GM04503 (cell line): ENCODE data around the gene SWAP70.

Experiments used
- DNase-seq: peaks from one replicate; pipeline ENCODE4 v3.0.0-alpha.2; 2012; ENCODE audit warnings: low read depth

Gene SWAP70

DNA sequence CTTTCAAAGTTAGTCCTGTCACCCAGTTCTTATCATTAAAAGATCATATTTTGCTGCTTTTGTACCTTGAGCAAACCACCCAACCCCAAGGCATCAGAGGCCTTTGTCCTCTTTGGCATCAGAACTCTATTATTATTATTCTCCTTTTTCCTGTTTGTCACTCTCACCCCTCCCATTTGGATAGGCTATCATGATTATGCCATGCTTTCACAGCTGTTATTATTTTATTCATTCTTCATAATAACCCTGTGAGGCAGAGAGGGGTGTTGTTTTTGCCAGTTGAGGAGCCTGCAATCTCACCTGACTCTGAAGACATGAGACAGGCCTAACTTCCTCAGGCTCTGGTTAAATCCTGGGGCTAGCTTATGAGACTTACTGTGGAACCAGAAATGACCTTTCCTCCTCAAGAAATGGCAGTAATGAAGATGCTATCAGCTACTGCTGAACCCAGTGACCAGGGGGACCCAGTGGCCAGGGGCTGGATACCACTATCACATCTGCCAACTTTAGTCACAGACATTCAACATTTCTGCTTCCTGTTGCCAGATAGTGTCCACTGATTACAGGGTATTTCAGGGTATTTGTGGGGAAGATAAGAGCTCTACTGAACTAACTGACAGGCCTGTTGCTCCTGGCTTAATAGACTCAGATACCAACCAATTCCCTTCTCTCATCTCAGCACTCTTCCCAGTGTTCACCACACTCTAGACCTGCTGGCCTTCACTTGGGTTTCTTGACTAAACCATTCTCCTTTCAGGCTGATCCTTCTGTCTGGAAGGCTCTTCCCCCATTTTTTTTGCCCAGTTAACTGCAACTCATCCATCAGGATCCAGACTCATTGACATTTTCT lies 11.8 kb upstream of the SWAP70 start:
- DNase-seq = no peak

DNA sequence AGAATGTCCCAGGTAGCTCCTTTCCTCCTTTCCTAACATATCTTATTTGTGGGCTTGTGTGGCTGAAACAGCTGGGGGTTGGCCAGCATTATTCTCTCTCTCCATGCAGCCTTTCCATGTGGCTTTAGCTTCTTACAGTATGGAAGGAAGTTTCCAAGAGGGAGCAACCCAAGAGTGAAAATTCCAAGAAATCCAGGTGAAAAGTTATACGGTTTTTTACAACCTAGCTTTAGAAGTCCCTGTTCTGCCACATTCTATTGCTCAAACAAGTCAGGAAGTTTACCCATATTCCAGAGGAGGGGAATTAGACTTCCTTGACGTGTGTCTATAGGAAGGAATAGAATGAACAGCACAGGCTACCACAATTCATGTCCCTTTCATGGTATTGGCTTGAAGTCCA lies 10.0 kb upstream of the SWAP70 start:
- no peak for DNase-seq

DNA sequence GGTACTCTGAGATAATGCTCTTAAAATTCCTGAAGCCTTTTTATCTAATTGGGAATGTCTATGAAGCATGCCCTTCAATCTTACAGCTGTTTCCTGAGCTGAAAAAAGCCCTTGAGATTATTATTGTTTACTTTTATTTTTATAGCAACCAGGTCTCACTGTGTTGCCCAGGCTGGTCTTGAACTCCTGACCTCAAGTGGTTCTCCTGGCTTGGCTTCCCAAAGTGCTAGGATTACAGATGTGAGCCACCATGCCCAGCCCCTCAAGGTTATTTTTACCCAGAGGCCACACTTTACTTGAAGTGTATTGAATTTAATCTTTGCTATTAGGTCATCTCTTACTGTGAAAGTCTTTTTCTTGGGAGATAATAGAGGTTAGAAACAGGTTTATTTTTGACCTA lies 7.0 kb upstream of the SWAP70 start:
- no peak for DNase-seq

DNA sequence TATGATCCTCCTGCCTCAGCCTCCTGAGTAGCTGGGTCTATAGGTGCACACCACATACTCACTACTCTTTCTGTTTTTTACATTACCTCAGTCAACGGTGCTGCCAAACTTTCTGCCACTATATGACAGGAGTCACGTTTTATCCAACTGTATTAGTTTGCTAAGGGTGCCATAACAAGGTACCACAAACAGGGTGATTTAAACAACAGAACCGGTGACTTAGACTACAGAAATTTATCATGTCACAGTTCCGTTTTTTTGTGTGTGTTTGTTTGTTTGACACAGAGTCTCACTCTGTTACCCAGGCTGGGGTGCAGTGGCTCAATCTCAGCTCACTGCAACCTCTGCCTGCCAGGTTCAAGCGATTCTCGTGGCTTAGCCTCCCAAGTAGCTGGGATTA lies 6.3 kb upstream of the SWAP70 start:
- no peak for DNase-seq

DNA sequence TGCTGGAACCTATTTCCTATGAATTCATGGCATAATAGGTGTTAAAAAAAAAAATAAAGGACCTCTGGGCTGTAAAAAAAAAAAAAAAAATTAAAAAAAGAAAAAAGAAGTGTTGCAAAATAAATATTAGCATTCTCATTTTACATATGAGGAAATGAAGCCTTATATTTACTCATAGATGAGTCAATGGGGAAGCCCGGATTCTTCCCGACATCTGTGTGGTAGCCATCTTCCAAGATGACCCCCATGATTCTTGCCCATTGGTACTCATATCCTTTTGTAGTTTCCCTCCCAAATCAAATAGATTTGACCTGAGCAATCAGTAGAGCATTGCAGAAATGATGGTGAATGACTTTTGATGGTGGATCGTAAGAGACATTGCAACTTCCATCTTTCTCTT lies 3.0 kb upstream of the SWAP70 start:
- no peak for DNase-seq

DNA sequence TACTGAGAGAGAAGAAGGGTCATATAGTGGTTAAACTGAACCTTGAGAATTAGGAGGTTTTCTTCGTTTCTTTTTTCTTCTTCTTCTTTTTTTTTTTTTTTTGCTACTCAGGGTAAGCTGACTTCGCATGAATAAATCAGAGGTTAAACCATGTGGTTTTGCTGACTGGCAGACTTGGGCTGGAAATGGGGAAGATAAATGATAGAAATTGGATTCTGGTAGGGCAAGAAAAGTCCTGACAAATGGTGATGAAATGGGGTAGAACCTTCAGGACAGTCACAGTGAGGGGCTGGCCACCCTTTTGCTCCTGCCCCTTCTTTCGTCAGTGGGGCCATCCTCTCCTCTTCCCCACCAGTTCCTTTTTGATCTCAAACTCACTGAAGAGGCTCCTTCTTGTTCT lies 1.6 kb upstream of the SWAP70 start:
- DNase-seq = peak; percentile 5

DNA sequence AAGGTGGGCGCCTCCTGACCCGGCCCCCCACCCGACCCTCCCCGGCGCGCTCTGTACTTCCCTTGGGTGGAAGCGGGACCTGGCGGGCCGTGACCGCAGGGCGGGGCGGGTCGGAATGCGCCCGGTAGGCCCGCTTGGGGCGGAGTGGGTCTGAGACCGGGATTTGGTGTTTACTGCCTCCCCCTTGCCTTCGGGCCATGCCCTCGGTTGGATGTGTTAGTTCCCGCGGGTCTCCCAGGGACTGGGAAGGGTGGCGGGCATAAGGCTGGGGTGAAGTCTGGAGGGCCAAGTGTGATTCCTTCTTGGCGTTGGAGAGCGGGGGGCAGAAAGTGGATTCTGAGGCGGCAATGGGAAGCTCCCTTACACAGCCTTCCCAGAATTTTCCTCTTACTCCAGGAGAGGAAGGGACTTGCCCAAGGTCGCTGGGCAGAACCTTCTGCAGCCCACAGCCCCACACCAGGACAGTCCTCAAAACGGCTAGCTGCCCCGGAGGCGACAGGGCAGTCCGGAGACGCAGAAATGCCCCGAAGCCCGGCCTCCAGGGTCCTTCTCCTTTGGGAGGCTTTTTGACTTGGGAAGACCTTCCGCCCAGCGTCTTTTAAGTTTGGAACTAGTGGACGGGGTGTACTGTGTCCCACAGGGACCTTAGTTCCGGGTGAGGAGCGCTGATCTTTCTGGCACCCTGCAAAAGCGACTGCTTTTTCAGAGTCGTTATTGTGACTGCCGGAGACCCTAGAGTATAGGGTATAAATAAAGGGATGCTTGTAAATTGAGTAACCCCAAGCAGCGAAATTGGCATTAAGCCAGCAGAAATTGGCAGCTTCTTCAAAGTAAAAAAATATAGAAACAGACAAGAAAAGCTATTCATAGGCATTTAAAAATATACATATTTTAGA lies 647 bp downstream of the SWAP70 start:
- DNase-seq = no peak

DNA sequence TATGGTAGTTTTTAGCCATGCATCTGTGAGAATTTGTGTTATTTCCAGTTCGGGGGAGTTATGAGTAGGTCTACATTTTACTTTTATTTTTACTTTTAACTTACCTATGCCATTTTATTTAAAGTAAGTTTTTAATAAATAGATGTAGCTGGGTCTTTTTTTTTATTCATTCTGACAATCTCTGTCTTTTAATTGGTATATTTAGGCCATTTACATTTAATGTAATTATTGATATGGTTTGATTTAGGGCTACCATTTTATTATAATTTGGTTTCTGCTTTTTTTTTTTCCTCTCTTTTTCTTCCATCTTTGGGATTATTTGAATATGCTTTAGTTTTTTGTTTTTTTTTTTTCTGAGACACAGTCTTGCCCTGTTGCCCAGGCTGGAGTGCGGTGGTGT lies 1.9 kb downstream of the SWAP70 start:
- DNase-seq = no peak

DNA sequence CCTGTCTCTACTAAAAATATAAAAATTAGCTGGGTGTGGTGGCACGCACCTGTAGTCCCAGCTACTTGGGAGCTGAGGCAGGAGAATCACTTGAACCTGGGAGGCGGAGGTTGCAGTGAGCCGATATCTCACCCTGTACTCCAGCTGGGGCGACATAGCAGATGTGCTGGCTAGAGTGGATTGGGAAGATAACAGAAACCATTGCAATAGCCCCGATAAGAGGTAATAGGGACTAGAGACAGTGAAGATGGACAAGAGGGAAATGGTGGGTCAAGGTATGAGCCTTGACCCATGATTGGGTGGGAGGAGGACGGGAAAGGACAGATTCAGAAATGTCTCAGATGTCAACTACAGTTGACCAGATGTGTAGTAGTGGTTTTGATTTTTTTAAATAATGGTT lies 6.1 kb downstream of the SWAP70 start:
- no peak for DNase-seq

DNA sequence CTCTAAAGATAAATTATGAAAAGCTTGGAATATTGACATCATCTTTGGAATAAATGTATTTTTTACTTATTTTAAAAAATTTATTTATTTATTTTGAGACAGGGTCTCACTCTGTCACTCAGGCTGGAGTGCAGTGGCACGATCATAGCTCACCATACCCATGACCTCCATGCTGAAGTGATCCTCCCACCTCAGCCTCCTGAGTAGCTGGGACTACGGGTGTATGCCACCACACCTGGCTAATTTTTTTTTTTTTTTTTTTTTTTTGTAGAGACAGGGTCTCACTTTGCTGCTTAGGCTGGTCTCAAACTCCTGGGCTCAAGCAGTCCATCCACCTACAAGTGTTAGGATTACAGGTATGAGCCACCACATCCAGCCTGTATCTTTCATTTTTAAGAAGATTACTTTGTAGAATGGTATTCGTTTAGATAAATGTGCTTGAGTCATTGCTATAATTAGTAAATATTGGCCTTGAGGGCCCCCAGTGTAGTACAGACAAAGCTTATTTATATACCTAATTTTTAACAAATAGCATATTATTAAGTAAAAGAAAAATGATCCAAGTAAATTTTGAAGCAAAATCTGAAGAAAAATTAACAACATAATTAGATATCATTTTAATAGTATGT lies 8.5 kb downstream of the SWAP70 start:
- DNase-seq = no peak

DNA sequence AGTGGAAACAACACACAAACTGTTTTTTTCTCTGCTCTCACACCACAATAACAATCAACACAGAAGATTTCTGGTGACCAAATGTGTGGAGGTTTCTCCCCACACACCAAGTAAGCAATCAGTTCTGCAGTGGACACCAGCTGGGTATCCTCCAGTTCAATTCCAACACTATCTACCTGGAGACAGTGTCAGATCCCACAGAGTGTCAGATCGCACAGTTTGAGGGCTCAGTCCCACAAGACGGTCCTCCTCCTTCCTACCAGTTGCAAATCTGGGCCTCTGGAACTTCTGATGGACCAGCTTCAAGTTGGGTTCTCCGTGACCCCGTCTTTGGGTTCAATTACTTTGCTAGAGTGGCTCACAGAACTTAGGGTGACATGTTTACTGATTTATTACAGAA lies 9.0 kb downstream of the SWAP70 start:
- DNase-seq = no peak

DNA sequence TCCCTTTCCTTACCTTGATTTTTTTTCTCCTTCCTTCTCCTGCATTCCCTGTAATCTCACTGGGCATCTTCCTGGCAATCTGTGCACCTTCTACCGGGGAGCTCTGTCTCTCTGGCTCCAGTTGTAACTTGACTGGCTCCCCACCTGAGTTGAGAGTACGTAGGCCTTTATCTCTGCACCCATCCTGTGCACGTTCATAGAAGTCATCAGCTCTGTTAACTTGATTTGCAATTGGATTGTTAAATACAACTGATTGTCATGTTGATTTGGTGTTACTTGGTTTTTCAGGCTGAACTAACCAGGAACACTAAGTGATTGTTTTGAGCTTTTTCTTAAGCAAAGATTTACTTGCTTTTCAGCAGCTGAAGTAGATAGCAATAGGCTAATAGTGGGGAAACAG lies 11.8 kb downstream of the SWAP70 start:
- DNase-seq = no peak

DNA sequence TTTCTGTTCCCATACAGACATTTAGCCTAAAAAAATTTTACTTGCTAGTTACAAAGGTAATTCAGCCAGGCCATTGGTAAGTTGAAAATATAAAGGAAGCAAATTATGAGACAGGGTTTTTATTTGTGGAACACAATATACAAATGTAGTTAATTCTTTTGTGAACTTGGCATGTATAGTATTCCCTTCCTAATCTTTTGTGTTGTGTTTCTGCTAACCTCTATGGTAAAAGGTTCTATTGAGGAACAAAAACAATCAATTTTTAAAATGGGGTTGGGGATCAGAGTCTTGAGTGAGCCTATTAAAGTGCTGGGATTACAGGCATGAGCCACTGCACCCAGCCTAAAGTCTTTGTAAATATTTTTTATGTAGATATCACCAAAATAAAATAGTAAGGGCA lies 14.1 kb downstream of the SWAP70 start:
- no peak for DNase-seq

DNA sequence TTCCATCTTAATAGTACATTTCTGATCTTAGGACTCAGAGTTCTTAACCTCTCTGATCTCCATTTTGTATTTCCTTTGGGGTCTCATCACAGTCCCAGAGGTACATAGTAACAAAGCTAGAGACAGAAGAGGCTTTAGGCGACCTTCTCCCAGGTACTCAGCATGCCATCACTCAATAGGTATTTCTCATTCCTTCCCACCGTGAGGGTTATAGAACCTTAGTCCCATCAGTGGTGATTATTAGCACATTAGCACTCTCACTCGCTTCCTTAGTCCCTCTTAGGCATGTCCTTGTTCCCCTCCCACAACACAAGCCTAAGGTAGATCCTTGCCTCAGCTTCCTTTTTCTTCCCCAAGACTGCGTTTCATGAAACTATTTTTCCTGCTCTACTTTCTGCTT lies 14.7 kb downstream of the SWAP70 start:
- DNase-seq = no peak

DNA sequence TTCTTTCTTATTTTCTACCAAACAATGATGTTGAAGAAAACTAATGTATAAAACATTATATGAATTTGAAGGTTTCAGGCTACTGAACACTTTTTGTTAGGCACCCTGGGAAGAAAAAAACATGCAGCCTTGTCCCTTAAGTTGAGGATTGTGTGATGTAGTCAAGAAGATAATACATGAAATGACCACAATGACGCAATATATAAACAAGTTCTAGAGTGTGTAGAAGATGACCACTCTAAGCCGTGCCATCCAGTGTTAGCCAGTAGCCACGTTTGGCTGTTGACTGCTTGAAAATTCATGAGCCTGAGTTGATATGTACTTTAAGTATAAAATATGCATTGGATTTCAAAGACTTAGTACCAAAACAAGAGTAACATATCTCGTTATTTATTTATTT lies 16.2 kb downstream of the SWAP70 start:
- DNase-seq = no peak

DNA sequence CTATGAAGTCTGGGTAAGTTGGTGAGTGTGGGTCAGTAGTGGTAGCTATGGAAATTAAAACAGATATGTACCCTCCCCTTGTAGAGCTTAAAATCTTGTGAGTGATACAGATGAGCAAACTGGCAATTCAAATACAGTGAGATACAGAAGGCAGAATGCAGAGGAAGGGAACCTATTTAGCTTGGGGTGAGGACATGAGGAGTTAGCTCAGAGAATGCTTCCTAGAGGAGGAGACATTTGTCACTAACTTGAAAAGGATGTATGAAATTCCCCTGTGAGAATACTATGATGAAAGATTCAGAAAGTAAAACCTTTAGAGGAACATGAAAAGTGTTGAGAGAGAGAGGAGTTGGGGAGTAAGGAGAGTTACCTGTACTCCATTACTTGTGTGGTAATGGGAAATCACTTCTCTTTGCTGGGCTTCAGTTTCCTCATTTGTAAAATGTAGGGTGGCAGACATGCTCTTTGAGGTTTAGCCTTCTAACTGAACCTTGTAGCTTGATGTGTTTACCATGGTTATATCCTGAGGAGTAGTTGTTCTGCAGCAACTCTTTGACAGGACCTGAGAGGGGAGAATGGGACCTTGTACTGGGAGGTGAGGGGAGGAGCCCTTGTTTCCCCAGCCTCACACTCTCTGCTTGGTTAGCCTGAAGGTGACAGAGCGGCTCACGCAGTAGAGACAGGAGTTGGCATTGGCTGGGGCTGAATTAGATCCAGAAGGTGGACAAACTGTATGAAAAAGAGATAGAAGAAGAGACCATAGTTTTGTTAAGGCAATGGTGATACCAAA lies 17.9 kb downstream of the SWAP70 start:
- DNase-seq = no peak

DNA sequence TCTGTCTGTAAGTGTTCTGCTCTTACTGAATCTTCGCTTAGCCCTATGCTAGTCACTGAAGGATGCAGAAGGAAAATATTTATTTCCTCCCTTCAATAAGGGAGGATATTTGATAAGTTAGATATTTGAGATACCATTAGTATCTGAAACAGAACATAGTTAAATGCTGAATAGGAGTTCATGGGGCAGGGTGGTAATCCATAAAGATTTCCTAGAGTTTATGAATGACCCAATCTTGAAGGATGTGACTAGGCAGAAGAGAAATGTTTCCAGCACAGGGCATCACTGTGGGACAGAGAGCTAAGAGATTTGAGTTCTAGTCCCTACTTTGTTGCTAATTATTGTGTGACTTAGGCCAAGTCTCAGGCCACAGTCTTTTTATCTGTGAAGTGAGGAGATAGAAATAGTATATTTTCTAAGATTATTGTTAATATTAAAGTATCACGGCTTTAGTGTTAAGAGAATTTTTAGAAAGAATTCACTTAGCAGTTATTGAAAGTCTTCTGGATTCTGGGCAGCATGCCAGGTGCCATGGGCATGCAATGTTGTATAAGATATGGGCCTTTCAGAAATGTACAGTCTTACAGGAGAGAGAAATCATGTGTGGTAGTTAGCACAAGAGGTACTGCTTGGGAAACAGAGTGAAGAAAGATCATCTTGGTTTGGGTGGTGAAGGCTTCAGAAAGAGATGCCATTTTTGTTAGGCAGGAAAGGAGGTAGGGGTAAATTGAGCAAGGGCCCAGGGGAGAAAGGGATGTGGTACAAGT lies 24.0 kb downstream of the SWAP70 start:
- no peak for DNase-seq

DNA sequence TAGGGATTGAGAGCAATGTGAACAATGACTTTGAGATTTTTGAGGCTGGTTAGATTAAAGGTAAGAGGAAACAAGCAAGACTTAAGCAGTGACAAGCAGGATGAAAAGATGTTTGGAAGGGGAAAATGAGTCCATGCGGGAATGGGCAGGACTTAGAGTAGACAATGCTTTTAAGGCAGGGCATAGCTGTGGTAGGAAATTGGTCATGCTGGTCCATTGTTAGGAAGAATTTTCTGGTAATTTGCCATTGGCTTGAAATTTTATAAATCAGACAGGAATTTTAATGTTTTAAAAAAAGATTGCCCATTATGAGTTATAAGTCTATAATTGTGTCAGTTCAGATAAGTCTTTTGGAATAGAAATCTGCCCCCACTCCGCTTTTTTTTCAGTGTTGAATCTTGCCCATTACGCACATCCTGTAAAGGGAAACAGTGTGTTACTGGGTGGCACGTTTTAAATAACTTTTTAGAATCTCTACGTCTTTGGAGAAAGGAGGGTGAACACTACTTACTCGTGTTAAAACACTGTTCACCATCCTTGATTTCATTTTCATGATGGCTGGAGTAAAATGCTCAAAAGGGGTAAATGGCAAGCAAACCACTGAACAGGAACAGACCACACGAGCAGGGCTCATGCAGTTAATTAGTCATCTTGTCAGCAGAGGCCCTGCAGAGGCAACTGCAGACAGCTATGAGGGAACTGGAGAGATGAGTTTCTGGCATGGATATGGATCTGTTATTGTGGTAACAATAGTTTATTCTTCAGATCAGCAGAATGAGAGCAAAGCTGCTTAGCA lies 25.0 kb downstream of the SWAP70 start:
- DNase-seq = peak; percentile 65

DNA sequence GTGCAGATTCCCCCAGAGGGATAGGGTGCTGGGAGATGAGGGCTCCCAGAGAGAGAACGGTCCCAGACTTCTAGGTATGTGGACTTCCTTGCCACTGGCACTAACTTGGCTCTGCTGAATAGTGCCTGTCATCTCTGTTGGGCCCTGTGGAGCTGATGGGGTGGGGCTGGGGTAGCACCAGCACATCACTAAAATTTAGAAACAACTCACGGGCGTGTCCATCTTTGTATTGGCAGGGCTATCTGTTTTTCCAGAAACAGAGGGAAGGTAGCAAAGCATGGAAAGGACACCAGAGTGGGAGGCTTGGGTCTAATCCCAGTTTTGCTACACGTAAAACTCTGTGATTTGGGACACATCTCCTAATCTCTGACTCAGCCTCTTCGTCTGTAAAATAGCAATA lies 25.8 kb downstream of the SWAP70 start:
- no peak for DNase-seq

DNA sequence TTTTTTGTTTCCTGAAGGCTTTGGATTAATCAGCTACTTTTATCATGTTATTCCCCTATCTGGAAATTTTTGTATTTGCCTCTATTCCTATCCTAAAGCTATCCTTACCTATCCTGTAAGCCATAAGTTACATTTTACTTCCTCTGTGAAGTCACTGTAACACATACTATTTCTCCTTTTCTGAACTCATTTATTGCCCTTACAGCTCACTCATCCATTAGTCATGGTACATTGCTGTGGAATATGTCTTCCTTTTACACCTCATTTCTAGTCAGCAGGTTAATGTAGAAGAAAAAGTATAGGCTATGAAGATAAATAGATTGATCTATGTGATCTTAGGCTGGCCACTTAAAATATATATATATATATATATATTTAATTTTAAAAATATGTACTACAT lies 28.0 kb downstream of the SWAP70 start:
- DNase-seq = no peak
